Activated gamma-delta T cell treated with Interleukin-2 at 50 U/mL for 16 hours (primary cell): ENCODE results near the gene TMEM179B.
A peak's percentile ranks its signal among the peaks of the same experiment; 100 is the strongest.

Experiments used
- DNase-seq: peaks from one replicate; pipeline ENCODE4 v3.0.0-alpha.2; 2020

The TMEM179B gene

DNA sequence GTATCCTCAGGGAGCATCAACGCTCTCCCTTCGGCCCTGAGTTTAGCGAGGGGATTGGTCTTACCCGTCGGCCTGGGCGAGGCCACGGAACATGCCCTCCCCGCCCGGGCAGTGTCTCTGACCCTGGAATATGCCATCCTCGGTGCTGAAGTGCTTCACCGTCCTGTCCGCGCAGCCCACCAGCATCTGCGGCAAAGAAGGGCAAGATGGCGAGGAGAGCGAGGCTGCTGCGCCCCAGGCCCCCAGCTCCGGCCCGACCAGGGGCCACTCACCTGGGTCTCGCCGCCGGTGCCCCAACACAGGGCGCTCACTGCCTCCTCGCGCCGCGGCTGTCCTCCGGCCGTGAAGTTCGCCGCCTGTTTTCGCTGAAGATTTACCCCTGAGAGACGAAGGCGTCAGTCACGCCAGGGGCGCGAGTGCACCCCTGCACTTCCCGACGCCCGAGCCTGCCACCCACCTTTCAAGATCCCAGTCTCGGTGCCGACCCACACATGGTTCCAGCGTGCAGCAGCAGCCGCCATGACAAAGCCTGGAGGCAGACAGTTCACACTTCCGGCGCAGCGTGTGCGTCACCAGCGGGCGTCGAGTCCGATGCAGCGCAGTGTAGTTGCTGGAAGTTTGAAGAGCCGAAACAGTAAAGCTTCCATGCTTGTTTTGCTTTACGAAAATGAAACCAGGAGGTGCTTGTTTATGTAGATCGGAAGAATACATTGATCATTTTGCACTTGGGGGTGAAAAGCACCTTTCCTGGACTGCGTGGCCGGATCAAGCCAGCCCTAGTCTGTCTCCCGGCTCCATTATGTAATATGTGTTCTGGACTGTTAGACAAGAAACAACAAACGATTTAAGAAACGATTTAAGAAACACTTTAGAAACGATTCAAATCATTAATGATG is 52.1 kb downstream of the TMEM179B start, which contains the start of gene WDR74:
WDR74 (minus strand) TSS at position 541 of the 896 bp plus-strand sequence; CDS start at position 521, 20 bp downstream.
- DNase-seq: peak; percentile 87
